Body of pancreas (tissue), 4 donors: ENCODE results near the gene CCDC86.

Experiments used
- POLR2A ChIP-seq, 3 donors: fragments of 450-650 bp; IDR thresholded peaks; one replicate each; pipeline ENCODE4 v1.6.1; 2016; ENCODE audit warnings: antibody characterized with exemption in 3 of 3, mild to moderate bottlenecking in 2 of 3
- TF ChIP-seq, protein P1 (sequence below), 7 experiments: fragments of 450-650 bp in 4 of 7; fragments of 200-600 bp in 3 of 7; sonication (generic) in 3 of 7; IDR thresholded peaks; one replicate each; pipeline ENCODE4 v1.5.1; 2016 to 2019; ENCODE audit warnings: antibody characterized with exemption in 7 of 7

DNA sequence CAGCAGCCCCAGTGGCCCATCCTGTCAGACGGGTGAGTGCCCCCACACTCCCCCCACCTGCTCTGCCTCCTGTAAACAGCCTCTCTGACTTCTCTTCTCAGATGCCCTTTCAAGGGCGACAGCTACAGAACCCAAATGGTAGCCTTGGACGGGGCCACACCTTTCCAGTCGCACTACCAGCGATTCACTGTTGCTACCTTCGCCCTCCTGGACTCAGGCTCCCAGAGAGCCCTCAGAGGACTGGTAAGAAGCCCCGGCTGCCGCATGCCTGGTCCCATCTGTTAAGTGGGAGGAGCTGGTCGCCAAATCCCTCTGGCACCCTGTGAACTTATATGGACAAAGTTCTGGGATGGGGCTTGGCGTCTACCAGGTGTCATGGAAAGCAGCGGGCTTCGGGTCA, 31.6 kb downstream of the CCDC86 start:
- TF ChIP-seq POLR2A (IDR thresholded peaks at IDR 0.05) = no peak
- TF ChIP-seq, protein P1, sequence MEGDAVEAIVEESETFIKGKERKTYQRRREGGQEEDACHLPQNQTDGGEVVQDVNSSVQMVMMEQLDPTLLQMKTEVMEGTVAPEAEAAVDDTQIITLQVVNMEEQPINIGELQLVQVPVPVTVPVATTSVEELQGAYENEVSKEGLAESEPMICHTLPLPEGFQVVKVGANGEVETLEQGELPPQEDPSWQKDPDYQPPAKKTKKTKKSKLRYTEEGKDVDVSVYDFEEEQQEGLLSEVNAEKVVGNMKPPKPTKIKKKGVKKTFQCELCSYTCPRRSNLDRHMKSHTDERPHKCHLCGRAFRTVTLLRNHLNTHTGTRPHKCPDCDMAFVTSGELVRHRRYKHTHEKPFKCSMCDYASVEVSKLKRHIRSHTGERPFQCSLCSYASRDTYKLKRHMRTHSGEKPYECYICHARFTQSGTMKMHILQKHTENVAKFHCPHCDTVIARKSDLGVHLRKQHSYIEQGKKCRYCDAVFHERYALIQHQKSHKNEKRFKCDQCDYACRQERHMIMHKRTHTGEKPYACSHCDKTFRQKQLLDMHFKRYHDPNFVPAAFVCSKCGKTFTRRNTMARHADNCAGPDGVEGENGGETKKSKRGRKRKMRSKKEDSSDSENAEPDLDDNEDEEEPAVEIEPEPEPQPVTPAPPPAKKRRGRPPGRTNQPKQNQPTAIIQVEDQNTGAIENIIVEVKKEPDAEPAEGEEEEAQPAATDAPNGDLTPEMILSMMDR (IDR thresholded peaks at IDR 0.05) = no peak
